Retinal pigment epithelial cell (primary cell): ENCODE measurements around the gene PITRM1.
"Not testable (repeated sequence)": the region's sequence is repeated elsewhere in the genome, so short reads cannot be mapped to it uniquely, and the experiment has no call there.

ENCODE experiments used
- DNase-seq: peaks from one replicate; pipeline ENCODE4 v3.0.0-alpha.2; 2010; ENCODE audit warnings: low read depth
- H3K4me3 ChIP-seq: 2 replicates; pipeline ENCODE4 v1.5.1; 2011; ENCODE audit warnings: mild to moderate bottlenecking, low read length, control low read depth, moderate library complexity
- CTCF ChIP-seq: conservative IDR thresholded peaks from 2 replicates; pipeline ENCODE4 v1.5.1; 2011; ENCODE audit warnings: low read depth, low read length, control low read depth, inconsistent platforms

PITRM1 gene

GRCh38 chr10:3109196-3109595, 63.4 kb downstream of the PITRM1 start:
- no peak for DNase-seq
- TF ChIP-seq CTCF, result no peak

GRCh38 chr10:3108575-3109105, 63.9 kb downstream of the PITRM1 start:
- TF ChIP-seq CTCF, result no peak
- DNase-seq, result no peak

More at GRCh38 chr10:3109196-3109595, 63.4 kb downstream of the PITRM1 start:
- H3K4me3 ChIP-seq, result no peak overlapping the region

GRCh38 chr10:3108033-3108432, 64.5 kb downstream of the PITRM1 start:
- H3K4me3 ChIP-seq, result no peak overlapping the region
- no peak for DNase-seq
- TF ChIP-seq CTCF, result no peak

More at GRCh38 chr10:3108575-3109105, 63.9 kb downstream of the PITRM1 start:
- H3K4me3 ChIP-seq, result no peak overlapping the region

- DNase-seq, result peak; percentile 98
- TF ChIP-seq CTCF, result no peak
- H3K4me3 ChIP-seq, result peak overlapping the region; percentile 10
Observed at GRCh38 chr10:3107426-3107961, 65.1 kb downstream of the PITRM1 start.

- H3K4me3 ChIP-seq, result peak overlapping the region; percentile 1
- no peak for TF ChIP-seq CTCF
- peak; percentile 86 for DNase-seq
Observed at GRCh38 chr10:3106928-3107425, 65.6 kb downstream of the PITRM1 start.

- DNase-seq, H3K4me3 ChIP-seq: not testable (repeated sequence)
Observed at GRCh38 chr10:3106328-3106727, 66.3 kb downstream of the PITRM1 start.

- no peak for DNase-seq
- H3K4me3 ChIP-seq, result no peak overlapping the region
Observed at GRCh38 chr10:3105905-3106304, 66.7 kb downstream of the PITRM1 start.

More at GRCh38 chr10:3105905-3106304, 66.7 kb downstream of the PITRM1 start:
- TF ChIP-seq CTCF, result no peak
